HEK293T (cell line): ENCODE measurements around the gene PRRC2B.
A peak's percentile ranks its signal among the peaks of the same experiment; 100 is the strongest.
"Not testable (repeated sequence)": the region's sequence is repeated elsewhere in the genome, so short reads cannot be mapped to it uniquely, and the experiment has no call there.

Experiments
- CTCF ChIA-PET: fragments of 350-600 bp; formaldehyde crosslinking; extraction: SDS; loops from one replicate; lab custom pipeline; 2021; ENCODE audit warnings: antibody characterized with exemption, inconsistent platforms; lab: Yijun Ruan, JAX
- POLR2A ChIA-PET: fragments of 350-600 bp; formaldehyde crosslinking; extraction: SDS; loops from one replicate; lab custom pipeline; 2020; ENCODE audit warnings: antibody characterized with exemption, inconsistent platforms; lab: Yijun Ruan, JAX
- DNase-seq: peaks from one replicate; pipeline ENCODE4 v3.0.0; 2012; ENCODE audit warnings: mixed read lengths; ENCODE audit errors: extremely low spot score
- ARNT ChIP-seq: fragments of 450-650 bp; IDR thresholded peaks from 2 replicates; pipeline ENCODE4 v1.6.1; 2017; ENCODE audit warnings: mild to moderate bottlenecking
- BHLHE40 ChIP-seq: fragments of 450-650 bp; IDR thresholded peaks from 2 replicates; pipeline ENCODE4 v1.6.1; 2016; ENCODE audit warnings: mild to moderate bottlenecking, moderate library complexity, borderline replicate concordance
- CTBP1 ChIP-seq: fragments of 450-650 bp; IDR thresholded peaks from 2 replicates; pipeline ENCODE4 v1.6.1; 2016; ENCODE audit warnings: borderline replicate concordance
- ELF4 ChIP-seq: fragments of 450-650 bp; IDR thresholded peaks from 2 replicates; pipeline ENCODE4 v1.6.1; 2017; ENCODE audit warnings: antibody characterized with exemption
- FOXA1 ChIP-seq: fragments of 450-650 bp; IDR thresholded peaks from 2 replicates; pipeline ENCODE4 v1.6.1; 2016; ENCODE audit warnings: mild to moderate bottlenecking
- FOXK2 ChIP-seq: fragments of 450-650 bp; IDR thresholded peaks from 2 replicates; pipeline ENCODE4 v1.6.1; 2016; ENCODE audit warnings: mild to moderate bottlenecking
- FOXM1 ChIP-seq: fragments of 450-650 bp; IDR thresholded peaks from 2 replicates; pipeline ENCODE4 v1.6.1; 2017; ENCODE audit warnings: mild to moderate bottlenecking, borderline replicate concordance
- HDGF ChIP-seq: fragments of 450-650 bp; IDR thresholded peaks from 2 replicates; pipeline ENCODE4 v1.6.1; 2017; ENCODE audit warnings: antibody characterized with exemption, borderline replicate concordance
- L3MBTL2 ChIP-seq: fragments of 450-650 bp; conservative IDR thresholded peaks from 2 replicates; pipeline ENCODE4 v1.6.1; 2016; ENCODE audit warnings: mild to moderate bottlenecking
- LEF1 ChIP-seq: fragments of 450-650 bp; IDR thresholded peaks from 2 replicates; pipeline ENCODE4 v1.6.1; 2017; ENCODE audit warnings: mild to moderate bottlenecking, borderline replicate concordance
- NFRKB ChIP-seq: fragments of 450-650 bp; IDR thresholded peaks from 2 replicates; pipeline ENCODE4 v1.6.1; 2016; ENCODE audit warnings: mild to moderate bottlenecking, moderate library complexity
- PKNOX1 ChIP-seq: fragments of 450-650 bp; IDR thresholded peaks from 2 replicates; pipeline ENCODE4 v1.6.1; 2016
- SP1 ChIP-seq: fragments of 450-650 bp; IDR thresholded peaks from 2 replicates; pipeline ENCODE4 v1.6.1; 2017
- SUZ12 ChIP-seq: fragments of 450-650 bp; IDR thresholded peaks from 2 replicates; pipeline ENCODE4 v1.6.1; 2016; ENCODE audit warnings: mild to moderate bottlenecking
- TARDBP ChIP-seq: fragments of 450-650 bp; IDR thresholded peaks from 2 replicates; pipeline ENCODE4 v1.6.1; 2016
- ZNF384 ChIP-seq: fragments of 450-650 bp; IDR thresholded peaks from 2 replicates; pipeline ENCODE4 v1.6.1; 2016

PRRC2B gene

GRCh38 chr9:131502781-131503625 lies 109.1 kb downstream of the PRRC2B start, which contains the start of gene POMT1:
Gene POMT1 (plus strand): TSS chr9:131502918. CDS start chr9:131504219, 1,301 bp downstream.
- peak; percentile 97 for DNase-seq
- CTCF ChIA-PET = no interaction called here
- POLR2A ChIA-PET = interaction anchor here (1.0 to 1.2 kb wide), 3 partner anchors 20 to 130 kb away, joined by 3 to 8 read pairs (median 4); no protein-coding TSS in a partner anchor
- TF ChIP-seq SP1 (no peak), L3MBTL2 (peak; percentile 80; the same call in 1 of the 2 replicates)

- POLR2A ChIA-PET = interaction anchor here (1.0 to 1.2 kb wide), 2 partner anchors 19 to 131 kb away, joined by 3 to 4 read pairs; no protein-coding TSS in a partner anchor
- TF ChIP-seq ELF4 (no peak), FOXM1 (no peak), BHLHE40 (no peak), ZNF384 (no peak), FOXA1 (no peak), CTBP1 (no peak), ARNT (no peak), HDGF (no peak), PKNOX1 (no peak), SP1 (no peak)
- peak; percentile 38 for DNase-seq
- CTCF ChIA-PET = no interaction called here
These were observed 110.0 kb downstream of the PRRC2B start for GRCh38 chr9:131503626-131504465.

GRCh38 chr9:131505012-131505411 lies 111.1 kb downstream of the PRRC2B start:
- no peak for DNase-seq
- ChIA-PET CTCF (no interaction called here), POLR2A (no interaction called here)
- TF ChIP-seq NFRKB (no peak), ZNF384 (no peak), BHLHE40 (no peak), PKNOX1 (no peak), ARNT (no peak), CTBP1 (no peak), L3MBTL2 (no peak), FOXM1 (no peak), TARDBP (no peak), ELF4 (no peak)

GRCh38 chr9:131511416-131511815 lies 117.5 kb downstream of the PRRC2B start:
- DNase-seq = no peak
- ChIA-PET CTCF (no interaction called here), POLR2A (no interaction called here)
- TF ChIP-seq FOXK2 = no peak
- TF ChIP-seq TARDBP = no peak
- TF ChIP-seq SP1 = no peak
- TF ChIP-seq LEF1 = no peak
- no peak for TF ChIP-seq PKNOX1
- TF ChIP-seq ZNF384 = no peak
- no peak for TF ChIP-seq NFRKB
- no peak for TF ChIP-seq SUZ12
- no peak for TF ChIP-seq HDGF
- no peak for TF ChIP-seq CTBP1
- no peak for TF ChIP-seq L3MBTL2
- no peak for TF ChIP-seq ELF4
- no peak for TF ChIP-seq BHLHE40
- no peak for TF ChIP-seq FOXA1
- no peak for TF ChIP-seq FOXM1

GRCh38 chr9:131511880-131512279 lies 118.0 kb downstream of the PRRC2B start:
- no peak for TF ChIP-seq LEF1
- TF ChIP-seq CTBP1 = no peak
- TF ChIP-seq TARDBP = no peak
- CTCF ChIA-PET = no interaction called here
- POLR2A ChIA-PET = no interaction called here
- no peak for DNase-seq

- ChIA-PET CTCF (no interaction called here), POLR2A (interaction anchor here (1.0 kb wide), 1 partner anchor 17 kb away, joined by 3 read pairs; no protein-coding TSS in a partner anchor)
- no peak for TF ChIP-seq NFRKB
- no peak for DNase-seq
These were observed 119.3 kb downstream of the PRRC2B start for GRCh38 chr9:131513177-131513576.

GRCh38 chr9:131515559-131516031 lies 121.7 kb downstream of the PRRC2B start:
- POLR2A ChIA-PET, CTCF ChIA-PET, DNase-seq: not testable (repeated sequence)
